GM12891 (cell line): Measurements from ENCODE around the gene MCHR1.

Source experiments
- POLR2A ChIP-seq: IDR thresholded peaks from 2 replicates; pipeline ENCODE4 v1.6.1; 2011; ENCODE audit warnings: low read depth, low read length, control low read depth
- POLR2AphosphoS5 ChIP-seq: IDR thresholded peaks from 2 replicates; pipeline ENCODE4 v1.6.1; 2011; ENCODE audit warnings: low read depth, low read length, control low read depth
- SPI1 ChIP-seq: IDR thresholded peaks from 2 replicates; pipeline ENCODE4 v1.6.1; 2011; ENCODE audit warnings: low read depth, low read length, control low read depth
- TAF1 ChIP-seq: IDR thresholded peaks from 2 replicates; pipeline ENCODE4 v1.6.1; 2011; ENCODE audit warnings: low read depth, low read length, control low read depth

- TF ChIP-seq TAF1 (no peak), POLR2A (no peak), POLR2AphosphoS5 (no peak), SPI1 (no peak)
Measured at GRCh38 chr22:40680819-40681183, 1.5 kb downstream of the MCHR1 start.
